Osteocyte (in vitro differentiated cells): Measurements from ENCODE around the gene MMP11. TPM values are rescaled to one million over a fixed set of nuclear protein-coding genes. Genes with fewer than 3 reads are reported as not detected.

Experiments
- DNase-seq: peaks from one replicate; pipeline ENCODE4 v3.0.0; 2021; ENCODE audit warnings: mixed read lengths; ENCODE audit not compliant: unreplicated experiment; ENCODE audit errors: extremely low spot score
- H3K27ac Mint-ChIP-seq: one replicate; pipeline ENCODE4 v1.8.0; 2021; ENCODE audit warnings: mild to moderate bottlenecking, mixed read lengths; ENCODE audit not compliant: unreplicated experiment
- H3K27me3 Mint-ChIP-seq: one replicate; pipeline ENCODE4 v1.8.0; 2021; ENCODE audit warnings: mixed read lengths; ENCODE audit not compliant: unreplicated experiment
- H3K36me3 Mint-ChIP-seq: one replicate; pipeline ENCODE4 v1.8.0; 2021; ENCODE audit warnings: mixed read lengths; ENCODE audit not compliant: unreplicated experiment
- H3K4me1 Mint-ChIP-seq: one replicate; pipeline ENCODE4 v1.8.0; 2021; ENCODE audit warnings: mixed read lengths; ENCODE audit not compliant: unreplicated experiment
- H3K4me3 Mint-ChIP-seq: one replicate; pipeline ENCODE4 v1.8.0; 2021; ENCODE audit warnings: mild to moderate bottlenecking, moderate library complexity, mixed read lengths; ENCODE audit not compliant: unreplicated experiment
- H3K9me3 Mint-ChIP-seq: one replicate; pipeline ENCODE4 v1.8.0; 2021; ENCODE audit warnings: mixed read lengths; ENCODE audit not compliant: unreplicated experiment
- CTCF ChIP-seq: fragments of 200-600 bp; sonication (generic); IDR thresholded peaks from 2 replicates; pipeline ENCODE4 v1.5.0; 2021; ENCODE audit warnings: antibody characterized with exemption, mild to moderate bottlenecking, moderate library complexity
- total RNA-seq: library from RNA; stranded (reverse); gene quantifications from 2 replicates; pipeline ENCODE4 v1.2.1, GENCODE V29; 2021

Gene MMP11
- total RNA-seq, 1 donor from 2014 or later = 72.5 TPM

GRCh38 chr22:23767303-23767672, 5.4 kb upstream of the MMP11 start:
- no peaks in the 10 kb centered on the region for H3K9me3 Mint-ChIP-seq
- H3K27me3 Mint-ChIP-seq = no peaks in the 10 kb centered on the region
- peak overlapping the region; percentile 62 for H3K4me3 Mint-ChIP-seq
- DNase-seq = no peak
- peak overlapping the region; percentile 27 for H3K27ac Mint-ChIP-seq
- no peak for TF ChIP-seq CTCF
- H3K36me3 Mint-ChIP-seq = no peaks in the 10 kb centered on the region
- peaks cover 30% of the 10 kb centered on the region for H3K4me1 Mint-ChIP-seq

DNA sequence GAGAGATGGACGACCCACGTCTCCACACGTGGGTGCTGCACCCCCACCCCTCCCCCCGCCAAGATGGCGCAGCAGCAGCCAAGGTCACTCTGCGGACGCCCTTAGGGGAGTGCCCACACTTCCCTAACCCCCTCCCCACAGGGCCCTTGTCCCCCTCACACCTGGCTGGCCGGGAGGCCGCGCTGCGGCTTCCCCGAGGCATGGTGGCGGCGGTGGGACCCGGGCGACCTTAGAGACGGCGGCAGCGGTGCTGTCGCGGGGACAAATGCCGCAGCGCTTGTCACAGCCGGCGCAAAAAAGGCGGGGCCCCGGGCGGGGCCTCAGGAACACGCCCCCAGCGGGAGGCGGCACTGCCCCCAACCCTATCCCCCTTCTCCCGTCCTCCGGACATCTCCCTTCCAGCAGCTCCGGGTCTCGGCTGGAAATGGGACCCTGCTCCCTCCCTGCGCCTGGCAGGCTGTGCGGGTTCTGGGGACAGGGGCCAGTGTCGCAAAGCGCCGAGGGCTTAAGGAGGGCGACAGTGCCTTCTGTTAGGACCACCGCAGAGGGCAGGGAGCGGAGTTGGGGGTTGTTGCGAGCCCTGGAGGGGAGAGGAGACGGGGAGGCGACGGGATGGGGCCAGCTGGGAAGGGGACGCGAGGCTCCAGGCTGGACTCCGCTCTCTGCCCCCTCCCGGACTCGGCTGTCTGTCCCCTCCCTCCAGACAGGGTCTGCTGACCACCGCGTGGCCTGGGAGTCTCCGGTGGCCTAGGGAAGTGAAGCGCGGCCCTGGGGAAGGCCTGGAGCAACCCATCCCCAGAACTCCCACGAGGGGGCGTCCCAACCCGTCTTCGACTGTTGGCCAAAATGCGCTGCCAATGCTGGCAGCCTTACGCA, 4.7 kb upstream of the MMP11 start, which contains the start of gene CHCHD10:
Gene CHCHD10 (minus strand): TSS at position 300 of the 876 bp plus-strand sequence. CDS start 98 bp downstream, at position 202.
- no peaks in the 10 kb centered on the region for H3K36me3 Mint-ChIP-seq

GRCh38 chr22:23769321-23769965, 3.2 kb upstream of the MMP11 start:
- H3K27ac Mint-ChIP-seq = no peak overlapping the region
- no peaks in the 10 kb centered on the region for H3K9me3 Mint-ChIP-seq
- no peaks in the 10 kb centered on the region for H3K36me3 Mint-ChIP-seq
- DNase-seq = no peak
- peaks cover 38% of the 10 kb centered on the region for H3K4me1 Mint-ChIP-seq
- H3K27me3 Mint-ChIP-seq = no peaks in the 10 kb centered on the region
- no peak overlapping the region for H3K4me3 Mint-ChIP-seq
- TF ChIP-seq CTCF = no peak

More for the DNA sequence above, 4.7 kb upstream of the MMP11 start, which contains the start of gene CHCHD10:
- DNase-seq = peak; percentile 93
- Mint-ChIP-seq H3K27ac (peak within 1 kb of the TSS; percentile 60), H3K4me1 (peaks cover 27% of the 10 kb centered on the region), H3K4me3 (peak within 1 kb of the TSS; percentile 80), H3K9me3 (no peaks in the 10 kb centered on the region), H3K27me3 (no peaks in the 10 kb centered on the region)
- TF ChIP-seq CTCF = peak; percentile 90

DNA sequence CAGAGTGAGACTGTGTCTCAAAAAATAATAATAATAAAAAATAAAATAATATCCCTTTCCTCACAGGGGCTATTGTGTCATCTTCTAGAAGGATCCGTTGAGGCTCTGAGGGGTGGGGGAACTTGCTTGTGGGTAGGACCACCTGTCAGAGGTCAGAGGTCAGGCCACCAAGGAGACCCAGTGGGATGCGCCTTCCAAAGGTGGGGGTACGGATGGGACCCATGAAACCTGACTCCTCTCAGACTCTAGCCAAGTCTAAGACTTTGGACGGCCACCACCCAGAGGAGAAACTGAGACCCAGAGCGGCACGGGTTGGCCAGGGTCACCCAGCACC, 367 bp upstream of the MMP11 start:
- Mint-ChIP-seq H3K9me3 (no peaks in the 10 kb centered on the region), H3K27me3 (no peaks in the 10 kb centered on the region), H3K27ac (peak overlapping the region; percentile 44), H3K36me3 (no peaks in the 10 kb centered on the region), H3K4me1 (peaks cover 49% of the 10 kb centered on the region), H3K4me3 (peak overlapping the region; percentile 55)
- DNase-seq = no peak
- no peak for TF ChIP-seq CTCF

DNA sequence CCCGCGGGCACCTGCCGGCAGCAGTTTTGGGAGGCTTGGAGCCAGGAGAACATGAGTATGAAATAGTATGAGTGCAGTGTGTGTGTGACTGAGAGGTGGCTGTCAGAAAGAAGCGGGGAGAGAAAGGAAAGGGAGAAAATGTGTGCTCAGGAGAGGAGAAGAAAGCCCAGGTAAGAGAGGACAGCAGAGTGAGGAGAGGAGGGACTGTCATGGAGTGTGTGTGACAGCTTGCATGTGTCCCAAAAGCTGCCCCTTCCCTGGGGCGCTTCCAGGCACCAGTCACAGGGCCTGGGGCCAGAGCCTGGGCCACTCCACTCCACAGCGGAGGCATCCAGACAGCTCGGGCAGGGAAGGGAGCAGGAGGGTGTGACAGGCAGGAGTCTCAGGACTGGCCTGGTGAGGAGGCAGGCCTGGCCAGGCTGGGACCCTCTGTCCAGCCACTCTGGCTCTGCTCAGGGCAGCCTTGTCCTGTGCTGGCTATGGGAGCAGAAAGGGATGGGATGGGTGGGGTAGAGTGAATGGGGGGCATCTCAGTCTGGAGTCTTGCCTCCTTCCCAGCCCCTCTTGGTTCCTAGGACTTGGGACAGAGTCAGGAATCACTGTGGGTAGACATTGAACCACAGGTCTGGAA, 949 bp downstream of the MMP11 start:
- no peaks in the 10 kb centered on the region for H3K9me3 Mint-ChIP-seq
- peak overlapping the region; percentile 72 for H3K4me3 Mint-ChIP-seq
- H3K36me3 Mint-ChIP-seq = no peaks in the 10 kb centered on the region
- peak overlapping the region; percentile 85 for H3K27ac Mint-ChIP-seq
- no peak for TF ChIP-seq CTCF
- DNase-seq = no peak
- no peaks in the 10 kb centered on the region for H3K27me3 Mint-ChIP-seq
- H3K4me1 Mint-ChIP-seq = peaks cover 54% of the 10 kb centered on the region
